Left ventricle myocardium inferior (tissue), 1 donor: ENCODE data around the gene ITPR1. TPM values are rescaled to one million over a fixed set of nuclear protein-coding genes. Genes with fewer than 3 reads are reported as not detected.
A peak's percentile ranks its signal among the peaks of the same experiment; 100 is the strongest.

ENCODE experiments used
- DNase-seq: peaks from one replicate; pipeline ENCODE4 v3.0.0-alpha.2; 2020
- H3K27ac ChIP-seq: fragments of 200-600 bp; replicated peaks from 2 replicates; pipeline ENCODE4 v1.8.0; 2021
- H3K27me3 ChIP-seq: fragments of 200-600 bp; 2 replicates; pipeline ENCODE4 v1.8.0; 2021; ENCODE audit warnings: low read depth
- H3K36me3 ChIP-seq: fragments of 200-600 bp; 2 replicates; pipeline ENCODE4 v1.8.0; 2021
- H3K4me1 ChIP-seq: fragments of 200-600 bp; 2 replicates; pipeline ENCODE4 v1.8.0; 2021
- H3K4me3 ChIP-seq: fragments of 200-600 bp; 2 replicates; pipeline ENCODE4 v1.8.0; 2021; ENCODE audit warnings: mild to moderate bottlenecking, moderate library complexity
- H3K9me3 ChIP-seq: fragments of 200-600 bp; replicated peaks from 2 replicates; pipeline ENCODE4 v1.8.0; 2021
- CTCF ChIP-seq: fragments of 200-600 bp; IDR thresholded peaks from 2 replicates; pipeline ENCODE4 v1.8.0; 2021; ENCODE audit warnings: antibody characterized with exemption, mild to moderate bottlenecking, borderline replicate concordance
- intact Hi-C: fragments of 100-400 bp; cut with micrococcal nuclease; formaldehyde crosslinking; loops from one replicate; pipeline ENCODE4 v1.11.0; 2022
- total RNA-seq: library from RNA; stranded (reverse); fragmentation: NEBNext Ultra II Directional; extraction: Animal tissue kit (Norgen Biotek cat#: 25700); gene quantifications from one replicate; pipeline ENCODE4 v1.2.1, GENCODE V29; 2021
- donor health status: DM: no; HTN: yes; CAD: no; lungs with severe emphysema.

Gene ITPR1
- total RNA-seq, 1 donor from 2014 or later: 29.0 TPM

- H3K4me3 ChIP-seq: no peak overlapping the region
- peaks cover 10% of the 10 kb centered on the region for H3K9me3 ChIP-seq
- no peak for DNase-seq
- no peaks in the 10 kb centered on the region for H3K27me3 ChIP-seq
- intact Hi-C loops: no loop called here
- no peak for TF ChIP-seq CTCF
- peaks cover 32% of the 10 kb centered on the region for H3K36me3 ChIP-seq
- H3K4me1 ChIP-seq: peaks cover 35% of the 10 kb centered on the region
- no peak overlapping the region for H3K27ac ChIP-seq
These were observed 275.4 kb downstream of the ITPR1 start for GRCh38 chr3:4768521-4768920.

GRCh38 chr3:4770561-4770960 is 277.4 kb downstream of the ITPR1 start:
- Histone ChIP-seq H3K4me3 (no peak overlapping the region), H3K4me1 (peaks cover 37% of the 10 kb centered on the region), H3K27me3 (no peaks in the 10 kb centered on the region), H3K36me3 (peaks cover 24% of the 10 kb centered on the region), H3K9me3 (peaks cover 10% of the 10 kb centered on the region), H3K27ac (peak overlapping the region; percentile 85)
- TF ChIP-seq CTCF: no peak
- no peak for DNase-seq
- intact Hi-C loops: no loop called here

GRCh38 chr3:4771243-4771642 is 278.1 kb downstream of the ITPR1 start:
- no peak overlapping the region for H3K4me3 ChIP-seq
- peaks cover 17% of the 10 kb centered on the region for H3K36me3 ChIP-seq
- H3K27me3 ChIP-seq: no peaks in the 10 kb centered on the region
- no peak for DNase-seq
- peak overlapping the region; percentile 85 for H3K27ac ChIP-seq
- peaks cover 6% of the 10 kb centered on the region for H3K9me3 ChIP-seq
- TF ChIP-seq CTCF: no peak
- intact Hi-C loops: no loop called here
- H3K4me1 ChIP-seq: peaks cover 37% of the 10 kb centered on the region

- TF ChIP-seq CTCF: no peak
- no peaks in the 10 kb centered on the region for H3K27me3 ChIP-seq
- H3K4me3 ChIP-seq: peak overlapping the region; percentile 32
- peak overlapping the region; percentile 85 for H3K27ac ChIP-seq
- H3K9me3 ChIP-seq: no peaks in the 10 kb centered on the region
- peak; percentile 84 for DNase-seq
- peaks cover 37% of the 10 kb centered on the region for H3K4me1 ChIP-seq
- intact Hi-C loops: no loop called here
- H3K36me3 ChIP-seq: peaks cover 11% of the 10 kb centered on the region
These were observed 279.1 kb downstream of the ITPR1 start for GRCh38 chr3:4772171-4772804.

GRCh38 chr3:4772858-4773257 is 279.7 kb downstream of the ITPR1 start:
- peak overlapping the region; percentile 85 for H3K27ac ChIP-seq
- DNase-seq: no peak
- no peaks in the 10 kb centered on the region for H3K27me3 ChIP-seq
- H3K4me3 ChIP-seq: no peak overlapping the region
- H3K4me1 ChIP-seq: peaks cover 37% of the 10 kb centered on the region
- intact Hi-C loops: no loop called here
- H3K9me3 ChIP-seq: no peaks in the 10 kb centered on the region
- peaks cover 11% of the 10 kb centered on the region for H3K36me3 ChIP-seq
- TF ChIP-seq CTCF: no peak
